Activated CD4-positive, alpha-beta T cell treated with anti-CD3 and anti-CD28 coated beads for 1 hour (primary cell): ENCODE measurements around the gene DYSF.

ENCODE experiments used
- DNase-seq: peaks from one replicate; pipeline ENCODE4 v3.0.0-alpha.2; 2020

Gene DYSF

GRCh38 chr2:71697106-71698004, 244.0 kb downstream of the DYSF start:
- DNase-seq = no peak

- no peak for DNase-seq
These were observed 246.1 kb downstream of the DYSF start for GRCh38 chr2:71699428-71699827.

GRCh38 chr2:71700041-71700657, 246.8 kb downstream of the DYSF start:
- no peak for DNase-seq

GRCh38 chr2:71700658-71701397, 247.5 kb downstream of the DYSF start:
- DNase-seq = no peak

- no peak for DNase-seq
These were observed 249.0 kb downstream of the DYSF start for GRCh38 chr2:71702071-71702970.

- DNase-seq = no peak
These were observed 249.9 kb downstream of the DYSF start for GRCh38 chr2:71702971-71703898.

- DNase-seq = no peak
These were observed 250.8 kb downstream of the DYSF start for GRCh38 chr2:71704131-71704561.

- DNase-seq = no peak
These were observed 251.3 kb downstream of the DYSF start for GRCh38 chr2:71704688-71705087.

GRCh38 chr2:71705171-71705960, 252.0 kb downstream of the DYSF start:
- no peak for DNase-seq

GRCh38 chr2:71706121-71706520, 252.8 kb downstream of the DYSF start:
- no peak for DNase-seq

GRCh38 chr2:71706836-71707235, 253.5 kb downstream of the DYSF start:
- DNase-seq = no peak

- DNase-seq = no peak
These were observed 257.2 kb downstream of the DYSF start for GRCh38 chr2:71710367-71711132.

- DNase-seq = no peak
These were observed 257.9 kb downstream of the DYSF start for GRCh38 chr2:71711133-71711855.

- DNase-seq = no peak
These were observed 258.9 kb downstream of the DYSF start for GRCh38 chr2:71712158-71712818.

GRCh38 chr2:71713581-71714580, 260.5 kb downstream of the DYSF start:
- no peak for DNase-seq

GRCh38 chr2:71714601-71715240, 261.4 kb downstream of the DYSF start:
- no peak for DNase-seq
